Measurements from ENCODE around the gene AK8.

Gene AK8

DNA sequence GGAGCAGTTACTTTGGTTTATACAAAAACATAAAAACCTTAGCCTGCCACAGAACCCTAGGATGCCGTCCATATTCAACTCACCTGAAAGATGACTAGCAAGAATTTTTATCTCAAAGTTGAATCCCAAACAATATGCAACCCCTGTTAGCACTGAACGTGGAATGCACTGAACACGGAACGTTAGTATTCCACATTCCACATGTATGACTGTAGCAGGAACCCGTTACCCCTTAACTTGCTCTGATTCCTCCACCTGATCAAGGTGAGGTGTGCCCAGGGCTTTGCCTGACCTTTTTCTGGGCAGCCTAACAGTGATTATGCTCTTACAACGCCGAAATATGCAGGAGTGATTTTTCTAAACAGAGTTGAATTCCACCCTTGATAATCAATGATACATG is 43.7 kb downstream of the AK8 start:
- H3K4me3 ChIP-seq (ENCODE audit: low read depth, low read length): no peak overlapping the region
- no peaks in the 10 kb centered on the region for H3K9me3 ChIP-seq (ENCODE audit: severe bottlenecking)
- no peak for DNase-seq
- H3K27me3 ChIP-seq (ENCODE audit: insufficient read depth, low read depth, severe bottlenecking): no peaks in the 10 kb centered on the region
- TF ChIP-seq, protein P1, sequence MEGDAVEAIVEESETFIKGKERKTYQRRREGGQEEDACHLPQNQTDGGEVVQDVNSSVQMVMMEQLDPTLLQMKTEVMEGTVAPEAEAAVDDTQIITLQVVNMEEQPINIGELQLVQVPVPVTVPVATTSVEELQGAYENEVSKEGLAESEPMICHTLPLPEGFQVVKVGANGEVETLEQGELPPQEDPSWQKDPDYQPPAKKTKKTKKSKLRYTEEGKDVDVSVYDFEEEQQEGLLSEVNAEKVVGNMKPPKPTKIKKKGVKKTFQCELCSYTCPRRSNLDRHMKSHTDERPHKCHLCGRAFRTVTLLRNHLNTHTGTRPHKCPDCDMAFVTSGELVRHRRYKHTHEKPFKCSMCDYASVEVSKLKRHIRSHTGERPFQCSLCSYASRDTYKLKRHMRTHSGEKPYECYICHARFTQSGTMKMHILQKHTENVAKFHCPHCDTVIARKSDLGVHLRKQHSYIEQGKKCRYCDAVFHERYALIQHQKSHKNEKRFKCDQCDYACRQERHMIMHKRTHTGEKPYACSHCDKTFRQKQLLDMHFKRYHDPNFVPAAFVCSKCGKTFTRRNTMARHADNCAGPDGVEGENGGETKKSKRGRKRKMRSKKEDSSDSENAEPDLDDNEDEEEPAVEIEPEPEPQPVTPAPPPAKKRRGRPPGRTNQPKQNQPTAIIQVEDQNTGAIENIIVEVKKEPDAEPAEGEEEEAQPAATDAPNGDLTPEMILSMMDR (IDR thresholded peaks at IDR 0.05; ENCODE audit: low read depth, low read length): no peak
- H3K36me3 ChIP-seq: no peaks in the 10 kb centered on the region
- no peak overlapping the region for H3K27ac ChIP-seq

DNA sequence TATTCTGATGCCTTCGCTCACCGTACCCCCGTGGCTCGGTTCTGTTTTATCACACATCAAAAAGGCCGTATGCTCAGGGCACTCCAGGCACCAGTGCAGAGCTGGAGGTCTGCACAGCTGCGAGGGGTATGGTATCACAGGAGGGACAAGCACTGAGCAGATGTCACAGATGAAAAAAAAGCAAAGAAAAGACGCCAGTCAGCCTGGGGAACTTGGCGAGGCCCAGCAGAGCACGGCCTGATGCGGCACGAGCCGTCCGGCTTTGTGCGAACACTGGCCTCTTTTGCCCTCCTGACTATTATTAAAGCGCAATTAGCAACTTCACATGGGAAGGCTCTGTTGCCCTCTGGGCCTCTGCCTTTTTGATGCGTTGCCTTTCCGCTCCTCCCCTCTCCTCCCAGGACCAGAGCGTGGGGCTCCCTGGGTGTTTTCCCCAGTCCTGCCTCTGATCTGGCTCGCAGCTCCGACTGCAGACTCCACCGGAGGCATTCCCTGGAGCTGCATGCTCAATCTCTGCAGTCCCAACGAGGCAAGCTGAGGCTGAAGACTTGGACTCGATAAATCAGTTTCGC is 44.4 kb downstream of the AK8 start:
- Histone ChIP-seq H3K27ac (no peak overlapping the region), H3K4me3 (ENCODE audit: low read depth, low read length) (no peak overlapping the region), H3K9me3 (ENCODE audit: severe bottlenecking) (no peaks in the 10 kb centered on the region), H3K27me3 (ENCODE audit: insufficient read depth, low read depth, severe bottlenecking) (no peaks in the 10 kb centered on the region), H3K36me3 (no peaks in the 10 kb centered on the region)
- no peak for DNase-seq
- TF ChIP-seq, protein P1 (IDR thresholded peaks at IDR 0.05; ENCODE audit: low read depth, low read length): no peak

DNA sequence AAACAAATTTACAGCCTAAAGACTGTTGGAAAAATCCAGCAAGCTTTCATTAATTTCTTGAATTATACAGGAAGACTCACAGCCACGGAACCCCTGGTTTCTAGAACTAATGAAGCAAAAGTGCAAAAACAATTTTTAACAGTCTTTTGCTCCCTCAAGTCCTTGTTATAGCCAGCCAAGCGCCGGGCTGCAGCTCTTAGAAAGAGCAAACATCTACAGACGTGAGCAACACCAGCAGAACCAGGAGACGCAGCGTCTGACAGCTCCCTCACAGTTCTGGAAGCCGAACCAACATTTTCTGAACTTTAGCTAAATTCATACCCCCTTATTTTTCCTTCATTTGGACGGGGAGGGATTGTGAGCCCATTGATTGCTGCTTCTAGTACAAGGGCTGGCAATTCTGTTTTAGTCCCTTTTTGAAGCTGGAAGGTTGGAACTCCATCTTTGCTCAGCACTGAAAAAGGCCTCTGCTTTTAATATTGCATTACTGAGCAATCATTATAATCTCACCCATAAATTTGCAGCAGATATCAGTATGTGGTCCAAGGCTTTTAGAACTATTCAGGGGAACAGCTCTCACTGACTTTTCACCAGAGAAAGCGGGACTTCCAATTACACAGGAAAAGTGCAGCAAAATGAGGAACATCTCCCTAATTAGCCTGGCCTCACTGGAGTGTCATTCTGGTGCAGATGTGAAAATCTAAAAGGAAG is 45.8 kb downstream of the AK8 start:
- Histone ChIP-seq H3K4me3 (ENCODE audit: low read depth, low read length) (no peak overlapping the region), H3K9me3 (ENCODE audit: severe bottlenecking) (no peaks in the 10 kb centered on the region), H3K27me3 (ENCODE audit: insufficient read depth, low read depth, severe bottlenecking) (no peaks in the 10 kb centered on the region), H3K36me3 (no peaks in the 10 kb centered on the region), H3K27ac (no peak overlapping the region)
- TF ChIP-seq, protein P1 (IDR thresholded peaks at IDR 0.05; ENCODE audit: low read depth, low read length): no peak
- no peak for DNase-seq

DNA sequence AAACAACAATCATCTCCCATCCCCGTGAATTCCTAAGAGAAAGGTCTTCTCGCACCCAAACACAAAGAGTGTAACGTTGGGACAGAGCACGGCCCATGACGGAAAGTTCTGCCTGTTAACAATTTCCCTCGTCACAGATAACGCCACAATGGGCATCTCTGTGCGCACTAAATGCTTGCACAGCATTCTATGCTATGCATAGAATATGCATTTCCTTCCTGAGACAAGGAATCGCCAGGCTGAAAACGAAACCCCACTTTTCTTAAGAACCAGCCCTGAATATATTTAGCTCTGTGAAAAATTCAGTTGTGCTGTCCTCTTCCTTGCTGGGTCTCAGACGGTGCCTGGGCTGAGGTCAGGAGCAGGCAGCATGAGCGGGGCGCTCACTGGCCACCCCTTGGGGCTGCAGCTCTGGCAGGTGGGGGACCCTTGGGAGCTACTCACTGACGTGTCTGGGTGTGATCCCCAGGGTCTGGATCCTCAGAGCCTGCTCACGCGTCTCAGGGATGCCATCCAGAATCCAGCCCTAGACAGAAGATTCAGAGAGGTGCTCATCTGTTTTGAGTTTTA is 49.8 kb downstream of the AK8 start:
- TF ChIP-seq, protein P1 (IDR thresholded peaks at IDR 0.05; ENCODE audit: low read depth, low read length): no peak
- H3K9me3 ChIP-seq (ENCODE audit: severe bottlenecking): no peaks in the 10 kb centered on the region
- H3K36me3 ChIP-seq: no peaks in the 10 kb centered on the region
- no peak overlapping the region for H3K4me3 ChIP-seq (ENCODE audit: low read depth, low read length)
- no peaks in the 10 kb centered on the region for H3K27me3 ChIP-seq (ENCODE audit: insufficient read depth, low read depth, severe bottlenecking)
- no peak overlapping the region for H3K27ac ChIP-seq
- DNase-seq: no peak

DNA sequence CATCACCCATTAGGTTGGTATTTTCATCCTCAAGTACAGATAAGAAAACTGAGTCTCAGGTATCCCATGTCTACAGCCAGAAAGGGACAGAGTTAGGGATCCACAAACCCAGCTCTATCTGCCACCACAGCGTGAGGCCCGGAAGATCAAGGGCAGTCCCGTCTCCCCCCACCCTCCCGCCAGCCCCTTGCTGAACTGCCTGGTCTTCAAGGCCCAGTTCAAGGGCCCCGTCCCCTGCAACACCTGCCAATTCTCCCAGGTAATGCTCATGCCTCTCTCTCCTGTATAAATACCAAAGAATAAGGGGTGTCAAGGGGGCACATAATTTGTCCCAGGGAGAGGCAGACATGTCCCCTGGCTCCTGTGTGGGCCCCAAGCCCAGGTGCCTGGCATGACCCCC is 50.7 kb downstream of the AK8 start:
- H3K36me3 ChIP-seq: no peaks in the 10 kb centered on the region
- no peaks in the 10 kb centered on the region for H3K27me3 ChIP-seq (ENCODE audit: insufficient read depth, low read depth, severe bottlenecking)
- no peak overlapping the region for H3K4me3 ChIP-seq (ENCODE audit: low read depth, low read length)
- TF ChIP-seq, protein P1 (IDR thresholded peaks at IDR 0.05; ENCODE audit: low read depth, low read length): no peak
- no peak for DNase-seq
- H3K27ac ChIP-seq: no peak overlapping the region
- H3K9me3 ChIP-seq (ENCODE audit: severe bottlenecking): no peaks in the 10 kb centered on the region
